ENCODE results near the gene CD34. TPM values are rescaled to one million over a fixed set of nuclear protein-coding genes. Genes with fewer than 3 reads are reported as not detected.

The CD34 gene
- total RNA-seq, 2 donors from 2014 or later, result 67.8 to 77.3 TPM

- H3K9me3 ChIP-seq, result no peaks in the 10 kb centered on the region
- H3K4me1 ChIP-seq (ENCODE audit: control insufficient read depth in 1 of 2, low read depth in 2 of 2), result peaks cover 36 to 69% of the 10 kb centered on the region in 2 donors
- no peaks in the 10 kb centered on the region for H3K27me3 ChIP-seq (replicated peaks; ENCODE audit: insufficient read depth)
- H3K4me3 ChIP-seq, result no peak overlapping the region
- no peak for DNase-seq (ENCODE audit: low spot score)
- H3K36me3 ChIP-seq, result no peaks in the 10 kb centered on the region
- peak overlapping the region; percentile 9 to 48 for H3K27ac ChIP-seq
- no peak for ATAC-seq (ENCODE audit: insufficient number of reproducible peaks, low FRiP score, low read depth)
- TF ChIP-seq CTCF (IDR thresholded peaks at IDR 0.05), result no peak
Measured at GRCh38 chr1:207835958-207836357, 75.0 kb downstream of the CD34 start.

GRCh38 chr1:207833956-207834660, 76.8 kb downstream of the CD34 start:
- H3K9me3 ChIP-seq, result no peaks in the 10 kb centered on the region
- ATAC-seq (ENCODE audit: insufficient number of reproducible peaks, low FRiP score, low read depth), result no peak
- no peaks in the 10 kb centered on the region for H3K27me3 ChIP-seq (replicated peaks; ENCODE audit: insufficient read depth)
- H3K4me1 ChIP-seq (ENCODE audit: control insufficient read depth in 1 of 2, low read depth in 2 of 2), result peaks cover 38 to 72% of the 10 kb centered on the region in 2 donors
- peak overlapping the region in 1 of 2 donors; percentile 9 for H3K27ac ChIP-seq
- no peak for TF ChIP-seq CTCF (IDR thresholded peaks at IDR 0.05)
- H3K36me3 ChIP-seq, result no peaks in the 10 kb centered on the region
- H3K4me3 ChIP-seq, result no peak overlapping the region
- no peak for DNase-seq (ENCODE audit: low spot score)

- Histone ChIP-seq H3K27me3 (replicated peaks; ENCODE audit: insufficient read depth) (no peaks in the 10 kb centered on the region), H3K4me1 (ENCODE audit: control insufficient read depth in 1 of 2, low read depth in 2 of 2) (peaks cover 31 to 66% of the 10 kb centered on the region in 2 donors), H3K36me3 (no peaks in the 10 kb centered on the region), H3K27ac (peak overlapping the region; percentile 73 to 80), H3K9me3 (no peaks in the 10 kb centered on the region), H3K4me3 (no peak overlapping the region)
- ATAC-seq (ENCODE audit: insufficient number of reproducible peaks, low FRiP score, low read depth) (no peak), DNase-seq (ENCODE audit: low spot score) (no peak)
- TF ChIP-seq CTCF (IDR thresholded peaks at IDR 0.05), result no peak
Measured at GRCh38 chr1:207833381-207833780, 77.5 kb downstream of the CD34 start.

GRCh38 chr1:207832796-207833195, 78.1 kb downstream of the CD34 start:
- Histone ChIP-seq H3K4me1 (ENCODE audit: control insufficient read depth in 1 of 2, low read depth in 2 of 2) (peaks cover 25 to 66% of the 10 kb centered on the region in 2 donors), H3K27me3 (replicated peaks; ENCODE audit: insufficient read depth) (no peaks in the 10 kb centered on the region)
- no peak for DNase-seq (ENCODE audit: low spot score)

More at GRCh38 chr1:207832796-207833195, 78.1 kb downstream of the CD34 start:
- H3K27ac ChIP-seq, result peak overlapping the region; percentile 73 to 80
- no peak overlapping the region for H3K4me3 ChIP-seq
- no peaks in the 10 kb centered on the region for H3K36me3 ChIP-seq
- no peak for TF ChIP-seq CTCF (IDR thresholded peaks at IDR 0.05)
- no peak for ATAC-seq (ENCODE audit: insufficient number of reproducible peaks, low FRiP score, low read depth)
- no peaks in the 10 kb centered on the region for H3K9me3 ChIP-seq

All from thoracic aorta (tissue), 2 donors.